Kidney (tissue), 14 donors: ENCODE data around the gene ERBIN. TPM values are rescaled to one million over a fixed set of nuclear protein-coding genes. Genes with fewer than 3 reads are reported as not detected.
A peak's percentile ranks its signal among the peaks of the same experiment; 100 is the strongest.

Experiments
- DNase-seq, 5 donors: peaks; one replicate each; pipeline ENCODE4 v3.0.0-alpha.2; 2013 to 2020
- FAIRE-seq: peaks from 2 replicates; lab custom pipeline; 2012; peaks lifted over from hg19 to GRCh38; lab: Jason Lieb, UNC
- H3K27ac ChIP-seq, 2 donors: one replicate each; pipeline ENCODE4 v1.7.0; 2013; ENCODE audit warnings: low read depth in 2 of 2, low read length in 2 of 2, inconsistent platforms in 1 of 2
- H3K27me3 ChIP-seq: one replicate; pipeline ENCODE4 v1.7.1; 2013; ENCODE audit warnings: low read length, inconsistent platforms; ENCODE audit not compliant: control insufficient read depth, insufficient read depth
- H3K36me3 ChIP-seq, 3 donors: one replicate each; pipeline versions ENCODE4 v1.7.0 to v1.7.1; 2013; ENCODE audit warnings: low read length in 3 of 3, control low read depth in 1 of 3, inconsistent platforms in 1 of 3; ENCODE audit not compliant: insufficient read depth in 3 of 3, control insufficient read depth in 2 of 3
- H3K4me1 ChIP-seq, 3 donors: one replicate each; pipeline versions ENCODE4 v1.7.0 to v1.7.1; 2013; ENCODE audit warnings: low read length in 3 of 3, inconsistent platforms in 1 of 3, low read depth in 1 of 3; ENCODE audit not compliant: control insufficient read depth in 2 of 3, insufficient read depth in 2 of 3
- H3K4me3 ChIP-seq, 3 donors: one replicate each; pipeline versions ENCODE4 v1.7.0 to v1.8.1; 2013; ENCODE audit warnings: low read length in 3 of 3, control low read depth in 1 of 3, inconsistent platforms in 1 of 3
- H3K9ac ChIP-seq, 3 donors: one replicate each; pipeline versions ENCODE4 v1.7.0 to v1.7.1; 2013; ENCODE audit warnings: low read length in 3 of 3, control low read depth in 1 of 3, inconsistent platforms in 1 of 3
- H3K9me3 ChIP-seq, 3 donors: one replicate each; pipeline versions ENCODE4 v1.7.0 to v1.7.1; 2013; ENCODE audit warnings: low read length in 3 of 3, control low read depth in 1 of 3, inconsistent platforms in 1 of 3; ENCODE audit not compliant: control insufficient read depth in 2 of 3, insufficient read depth in 1 of 3
- CTCF ChIP-seq: IDR thresholded peaks from 3 replicates; pipeline ENCODE4 v1.5.1; 2012; ENCODE audit warnings: mild to moderate bottlenecking, moderate library complexity, borderline replicate concordance; ENCODE audit not compliant: insufficient read depth; ENCODE audit errors: extremely low read depth
- intact Hi-C: fragments of 100-400 bp; cut with DNase I; formaldehyde crosslinking; loops from one replicate; pipeline ENCODE4 v1.11.1; 2022
- polyA plus RNA-seq: library from polyadenylated mRNA; stranded (reverse); fragments of 350-450 nt; fragmentation: Illumina TruSeq; extraction: RNeasy Lipid Tissue Mini Kit (QIAGEN cat#74804); gene quantifications from one replicate; pipeline ENCODE4 v1.2.3, GENCODE V29; 2014; ENCODE audit warnings: low read depth, low replicate concordance; ENCODE audit not compliant: insufficient read depth
- total RNA-seq: library from RNA; stranded (reverse); fragmentation: NEBNext Ultra II Directional; extraction: Animal tissue kit (Norgen Biotek cat#: 25700); gene quantifications from one replicate; pipeline ENCODE4 v1.2.1, GENCODE V29; 2021
- donor health status: control.
- donor health status: control.
- donor health status: control.
- donor health status: control.
- donor health status: control.
- donor health status: DM: yes; HTN: yes; CAD: no.
- donor health status: Normal renal cell carcinoma (clear cell type).

ERBIN gene
- total and polyA plus RNA-seq, 2 donors from 2014 or later: 14.3 to 85.1 TPM

DNA sequence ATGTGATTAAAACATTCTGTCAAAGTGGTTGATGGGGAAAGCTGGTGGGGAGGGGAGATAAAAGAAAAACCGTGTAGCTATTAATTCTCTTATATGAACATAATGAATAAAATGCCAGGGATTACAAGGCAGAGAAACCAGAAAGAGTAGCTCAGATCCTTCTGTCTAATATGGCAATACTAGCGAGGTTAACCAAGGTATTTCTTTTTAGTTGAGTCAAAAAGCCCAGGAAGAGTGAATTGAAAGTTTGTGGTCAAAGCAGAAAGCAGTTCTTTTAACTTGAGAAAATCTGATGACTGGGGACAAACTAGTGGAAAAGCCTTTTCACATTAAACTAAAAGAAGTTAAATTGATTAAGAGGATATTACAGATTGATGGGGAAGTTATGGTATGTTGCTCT lies 76.0 kb downstream of the ERBIN start:
- Histone ChIP-seq H3K36me3 (no peaks in the 10 kb centered on the region), H3K4me3 (no peak overlapping the region), H3K27ac (no peak overlapping the region), H3K27me3 (no peaks in the 10 kb centered on the region), H3K9me3 (no peaks in the 10 kb centered on the region), H3K4me1 (no peaks in the 10 kb centered on the region), H3K9ac (no peak overlapping the region)
- no peak for TF ChIP-seq CTCF
- intact Hi-C loops: no loop called here
- DNase-seq: no peak
- FAIRE-seq: no peak

- Histone ChIP-seq H3K9me3 (no peaks in the 10 kb centered on the region), H3K4me1 (no peaks in the 10 kb centered on the region), H3K36me3 (no peaks in the 10 kb centered on the region), H3K27ac (no peak overlapping the region), H3K4me3 (no peak overlapping the region), H3K27me3 (no peaks in the 10 kb centered on the region), H3K9ac (no peak overlapping the region)
- no peak for FAIRE-seq
- intact Hi-C loops: no loop called here
- no peak for TF ChIP-seq CTCF
- no peak for DNase-seq
These were observed 77.8 kb downstream of the ERBIN start for GRCh38 chr5:66004216-66004615.

- intact Hi-C loops: no loop called here
- Histone ChIP-seq H3K27me3 (no peaks in the 10 kb centered on the region), H3K36me3 (peaks cover 2 to 7% (median 3%) of the 10 kb centered on the region in 3 donors), H3K9ac (no peak overlapping the region), H3K27ac (no peak overlapping the region), H3K4me3 (no peak overlapping the region), H3K4me1 (no peaks in the 10 kb centered on the region), H3K9me3 (no peaks in the 10 kb centered on the region)
- no peak for FAIRE-seq
- no peak for TF ChIP-seq CTCF
- DNase-seq: no peak
These were observed 82.9 kb downstream of the ERBIN start for GRCh38 chr5:66009277-66009676.

DNA sequence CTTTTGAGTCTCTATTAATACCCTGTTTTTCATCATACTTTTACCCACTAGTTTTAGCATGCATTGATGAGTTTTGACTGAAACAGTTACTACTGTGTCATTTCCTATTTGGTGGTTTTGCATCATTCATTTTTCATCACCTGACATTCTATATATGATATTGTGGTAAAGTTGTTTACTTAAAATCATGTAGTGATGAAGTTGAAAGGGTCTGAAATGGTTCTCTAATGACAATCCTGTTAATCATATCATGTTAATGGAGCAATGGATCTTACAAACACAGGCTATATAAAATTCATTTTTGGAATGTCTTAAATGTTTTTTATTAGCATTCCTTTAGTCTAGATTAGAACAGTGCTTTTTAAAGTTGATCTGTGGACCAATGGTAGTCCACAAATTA lies 84.1 kb downstream of the ERBIN start:
- H3K36me3 ChIP-seq: peaks cover 2 to 12% (median 3%) of the 10 kb centered on the region in 3 donors
- no peak overlapping the region for H3K9ac ChIP-seq
- no peaks in the 10 kb centered on the region for H3K4me1 ChIP-seq
- DNase-seq (no peak), FAIRE-seq (peak; percentile 17)
- H3K27me3 ChIP-seq: no peaks in the 10 kb centered on the region
- H3K27ac ChIP-seq: no peak overlapping the region
- no peaks in the 10 kb centered on the region for H3K9me3 ChIP-seq
- no peak overlapping the region for H3K4me3 ChIP-seq
- intact Hi-C loops: no loop called here
- TF ChIP-seq CTCF: no peak
